Large intestine (tissue), 3 donors: ENCODE measurements around the gene TENT4A. TPM values are rescaled to one million over a fixed set of nuclear protein-coding genes. Genes with fewer than 3 reads are reported as not detected.

Experiments
- DNase-seq, 2 donors: peaks; one replicate each; pipeline versions ENCODE4 v3.0.0 to v3.0.0-alpha.2; 2013
- H3K27ac ChIP-seq: one replicate; pipeline ENCODE4 v1.5.1; 2013; ENCODE audit warnings: low read length
- H3K27me3 ChIP-seq: 2 replicates; pipeline ENCODE4 v1.6.1; 2013; ENCODE audit warnings: low read length; ENCODE audit not compliant: control insufficient read depth, insufficient read depth
- H3K36me3 ChIP-seq: 2 replicates; pipeline ENCODE4 v1.6.1; 2013; ENCODE audit warnings: low read length; ENCODE audit not compliant: control insufficient read depth, insufficient read depth
- H3K4me1 ChIP-seq: one replicate; pipeline ENCODE4 v1.6.1; 2013; ENCODE audit warnings: low read length; ENCODE audit not compliant: control insufficient read depth, insufficient read depth
- H3K4me3 ChIP-seq: one replicate; pipeline ENCODE4 v1.5.1; 2013; ENCODE audit warnings: low read length
- H3K9me3 ChIP-seq: one replicate; pipeline ENCODE4 v1.6.1; 2013; ENCODE audit warnings: mild to moderate bottlenecking, low read depth, low read length, moderate library complexity; ENCODE audit not compliant: control insufficient read depth
- WGBS: methylation state at CpG from one replicate; pipeline ENCODE4 v1.1.5; 2013; ENCODE audit warnings: low lambda C conversion rate; ENCODE audit not compliant: insufficient coverage; 5-methylcytosine and 5-hydroxymethylcytosine counted together
- polyA plus RNA-seq: library from polyadenylated mRNA; unstranded; fragments of 120-200 nt; gene quantifications from one replicate; pipeline ENCODE4 v1.2.1, GENCODE V29; 2013

Gene TENT4A
- polyA plus RNA-seq, 1 donor: 24.7 TPM

DNA sequence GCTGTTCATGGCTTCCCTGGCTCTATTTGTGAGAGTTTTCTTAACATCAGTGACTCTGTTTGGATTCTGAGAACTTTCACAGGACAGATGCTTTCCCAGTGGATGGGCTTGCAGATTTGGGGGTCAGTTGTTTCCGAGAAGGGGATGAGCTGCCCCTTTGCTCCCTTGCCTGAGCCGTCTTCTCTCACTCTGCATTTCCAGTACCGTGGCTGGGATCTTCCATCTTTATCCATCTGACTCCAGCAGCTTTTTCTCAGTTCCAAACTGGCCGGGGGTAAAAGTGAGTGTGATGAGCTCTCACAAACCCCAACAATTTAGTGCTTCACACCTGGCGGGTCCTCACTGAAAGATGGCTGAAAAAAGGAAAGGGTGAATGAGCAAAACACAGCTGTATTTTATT is 79.1 kb downstream of the TENT4A start:
- WGBS: 90% methylated on average over 2 of the region's 5 CpGs
- Histone ChIP-seq H3K27me3 (peaks cover 5% of the 10 kb centered on the region), H3K9me3 (no peaks in the 10 kb centered on the region), H3K36me3 (no peaks in the 10 kb centered on the region), H3K4me3 (no peak overlapping the region), H3K4me1 (no peaks in the 10 kb centered on the region), H3K27ac (no peak overlapping the region)
- DNase-seq: no peak

DNA sequence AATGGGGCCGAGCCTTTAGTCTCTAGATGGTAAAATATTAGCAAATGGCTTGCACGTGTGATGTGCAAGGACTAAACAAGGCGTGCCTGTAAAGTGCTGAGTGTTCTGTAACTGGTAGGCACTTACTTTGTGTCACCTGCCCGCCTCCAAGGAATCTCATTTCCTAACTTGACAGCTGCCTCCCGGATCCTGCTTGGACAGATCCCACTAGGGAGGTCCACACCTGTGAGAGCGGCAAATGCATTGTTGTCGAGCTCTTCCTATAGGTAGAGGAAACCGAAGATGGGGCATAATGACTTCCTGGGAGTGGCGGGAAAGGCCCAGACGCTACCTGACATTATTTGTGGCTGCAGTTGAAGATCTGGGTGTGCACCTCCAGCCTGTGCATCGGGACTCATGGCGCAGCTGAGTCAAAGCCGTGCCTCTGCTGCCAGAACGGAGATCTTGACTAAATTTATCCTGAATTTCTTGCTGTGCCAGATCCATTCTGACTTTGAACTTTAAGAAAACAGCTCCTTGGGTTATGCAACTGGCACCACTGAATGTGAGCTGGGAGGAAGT is 79.8 kb downstream of the TENT4A start:
- H3K27me3 ChIP-seq: peaks cover 5% of the 10 kb centered on the region
- no CpG with 5 or more reads among the region's 14 CpGs for whole genome bisulfite sequencing
- H3K36me3 ChIP-seq: no peaks in the 10 kb centered on the region
- no peaks in the 10 kb centered on the region for H3K9me3 ChIP-seq
- H3K27ac ChIP-seq: no peak overlapping the region
- H3K4me1 ChIP-seq: no peaks in the 10 kb centered on the region
- H3K4me3 ChIP-seq: no peak overlapping the region
- no peak for DNase-seq

DNA sequence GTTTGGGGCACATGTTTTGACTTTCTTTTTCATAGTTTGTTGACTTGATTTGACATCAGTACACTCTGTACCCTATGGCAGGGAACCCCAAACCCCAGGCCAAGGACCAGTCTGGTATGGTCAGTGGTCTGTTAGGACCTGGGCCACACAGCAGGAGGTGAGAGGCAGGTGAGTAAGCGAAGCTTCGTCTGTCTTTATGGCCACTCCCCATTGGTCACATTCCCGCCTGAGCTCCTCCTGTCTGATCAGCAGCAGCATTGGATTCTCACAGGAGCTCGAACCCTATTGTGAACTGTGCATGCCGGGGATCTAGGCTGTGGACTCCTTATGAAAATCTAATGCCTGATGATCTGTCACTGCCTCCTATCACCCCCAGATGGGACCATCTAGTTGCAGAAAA is 88.0 kb downstream of the TENT4A start:
- no peaks in the 10 kb centered on the region for H3K27me3 ChIP-seq
- no peak overlapping the region for H3K4me3 ChIP-seq
- H3K9me3 ChIP-seq: no peaks in the 10 kb centered on the region
- H3K36me3 ChIP-seq: no peaks in the 10 kb centered on the region
- H3K27ac ChIP-seq: no peak overlapping the region
- no peak for DNase-seq
- H3K4me1 ChIP-seq: no peaks in the 10 kb centered on the region
- WGBS: no CpG with 5 or more reads among the region's 5 CpGs

DNA sequence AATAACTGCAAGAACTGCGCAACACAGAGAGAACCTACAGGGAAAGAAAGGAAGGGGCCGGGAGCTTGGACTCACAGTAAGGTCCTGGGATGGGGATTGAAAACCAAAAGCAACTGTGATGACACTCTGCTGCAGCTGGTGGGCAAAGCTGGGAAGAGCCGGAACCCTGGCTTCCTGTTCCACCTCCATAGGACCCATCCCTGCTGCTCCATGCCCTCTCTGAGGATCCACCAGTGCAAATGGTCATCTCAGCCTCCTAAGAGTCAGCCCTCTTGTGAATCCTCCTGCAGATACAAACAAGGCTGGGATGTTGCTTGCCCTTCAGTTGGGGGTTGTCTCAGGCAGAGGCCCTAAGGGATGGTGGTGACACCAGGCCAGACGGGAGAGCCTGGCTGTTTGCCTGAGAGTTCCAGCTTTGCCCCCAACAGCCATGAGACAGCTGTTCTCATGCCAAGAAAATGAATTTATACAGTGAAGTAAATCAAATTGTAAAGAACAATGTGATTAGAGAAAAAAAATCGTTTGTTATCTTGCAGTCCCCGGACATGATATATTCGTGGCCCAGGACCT is 90.8 kb downstream of the TENT4A start:
- H3K4me3 ChIP-seq: no peak overlapping the region
- no peaks in the 10 kb centered on the region for H3K27me3 ChIP-seq
- no peak for DNase-seq
- no peaks in the 10 kb centered on the region for H3K9me3 ChIP-seq
- H3K4me1 ChIP-seq: no peaks in the 10 kb centered on the region
- WGBS: 89% methylated on average over 4 of the region's 7 CpGs
- no peaks in the 10 kb centered on the region for H3K36me3 ChIP-seq
- H3K27ac ChIP-seq: no peak overlapping the region

DNA sequence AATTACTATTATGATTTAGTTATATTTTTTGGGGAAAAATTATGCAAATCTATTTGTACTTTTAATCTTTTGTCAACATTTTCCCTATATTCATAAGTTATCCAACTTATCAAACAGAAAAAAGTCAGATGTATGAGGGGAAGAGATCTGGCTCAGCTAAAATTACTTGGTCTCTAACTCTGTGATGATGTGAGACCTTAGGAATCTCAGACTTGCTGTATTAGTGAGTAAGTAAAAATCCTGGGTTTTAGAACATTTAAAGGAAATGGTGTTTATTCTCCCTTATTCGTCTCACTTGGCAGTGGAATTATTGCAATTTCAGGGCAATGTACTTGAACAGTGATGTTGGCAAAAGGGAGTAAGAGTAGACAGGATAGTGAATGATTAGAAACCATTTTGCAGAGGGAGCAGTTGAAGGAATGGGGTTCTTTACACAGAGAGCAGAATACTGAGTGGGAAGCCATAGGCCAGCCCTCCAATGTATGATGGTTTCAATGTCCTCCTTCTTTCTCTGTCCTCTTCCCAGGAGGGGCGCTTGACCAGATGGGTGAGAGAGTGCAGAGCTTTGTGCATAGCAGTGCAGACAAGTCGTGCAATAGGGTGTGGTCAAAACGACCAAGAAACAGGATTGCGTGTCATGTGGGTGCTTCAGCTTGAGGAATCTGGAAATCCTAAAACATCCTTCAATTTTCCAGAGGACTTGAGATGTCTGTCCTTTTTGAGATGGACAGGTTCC is 91.7 kb downstream of the TENT4A start:
- DNase-seq: no peak
- Histone ChIP-seq H3K27me3 (no peaks in the 10 kb centered on the region), H3K4me3 (no peak overlapping the region), H3K9me3 (no peaks in the 10 kb centered on the region), H3K4me1 (no peaks in the 10 kb centered on the region), H3K36me3 (no peaks in the 10 kb centered on the region), H3K27ac (no peak overlapping the region)
- WGBS: no CpG with 5 or more reads among the region's 5 CpGs

DNA sequence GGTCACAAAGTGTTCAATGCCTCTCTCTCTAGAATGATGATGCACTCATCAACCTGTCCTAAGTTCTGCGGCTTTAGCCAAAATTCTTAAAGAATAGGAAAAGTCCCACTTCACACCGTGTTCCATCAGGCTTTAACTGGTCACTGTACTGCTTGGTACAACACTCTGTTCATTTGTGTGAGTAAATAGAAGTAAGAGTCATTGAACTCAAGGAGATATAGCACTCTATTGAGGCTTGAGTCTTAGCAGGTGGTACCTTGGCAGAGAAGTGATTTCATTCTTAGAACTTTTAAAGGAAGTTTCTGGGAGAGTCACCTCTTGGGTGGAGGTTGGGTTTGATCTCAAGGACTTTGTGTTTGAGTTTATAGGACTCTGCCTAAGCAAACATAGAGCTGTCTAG is 92.6 kb downstream of the TENT4A start:
- H3K27ac ChIP-seq: no peak overlapping the region
- H3K4me3 ChIP-seq: no peak overlapping the region
- DNase-seq: no peak
- H3K9me3 ChIP-seq: no peaks in the 10 kb centered on the region
- H3K27me3 ChIP-seq: no peaks in the 10 kb centered on the region
- WGBS: 92% methylated on average over 2 of the region's 2 CpGs
- no peaks in the 10 kb centered on the region for H3K4me1 ChIP-seq
- H3K36me3 ChIP-seq: no peaks in the 10 kb centered on the region

Other genes with a start within 250 kb of the TENT4A start
- 83.8 TPM for gene NSUN2, start 80.4 kb upstream of the TENT4A start, polyA plus RNA-seq
- gene SRD5A1, start 80.0 kb upstream of the TENT4A start, polyA plus RNA-seq: 9.1 TPM